Memory B cell (primary cell): Measurements from ENCODE around the gene MUC20.

Experiments
- ATAC-seq: fragments of 150-1000 bp; cut with Tn5 transposase; 2 replicates; pipeline ENCODE4 v1.10.0; 2021; ENCODE audit warnings: low read depth, mild to moderate bottlenecking, moderate library complexity
- DNase-seq, 2 donors: peaks; one replicate each; pipeline ENCODE4 v3.0.0; 2022; ENCODE audit warnings: low spot score in 2 of 2
- H3K27ac Mint-ChIP-seq: one replicate; pipeline ENCODE4 v1.8.0; 2022; ENCODE audit warnings: mild to moderate bottlenecking, moderate library complexity, mixed read lengths
- H3K27me3 Mint-ChIP-seq: one replicate; pipeline ENCODE4 v1.8.0; 2022; ENCODE audit warnings: mixed read lengths
- H3K36me3 Mint-ChIP-seq: one replicate; pipeline ENCODE4 v1.8.0; 2022; ENCODE audit warnings: mild to moderate bottlenecking, mixed read lengths
- H3K4me1 Mint-ChIP-seq: one replicate; pipeline ENCODE4 v1.8.0; 2022; ENCODE audit warnings: mixed read lengths
- H3K4me3 Mint-ChIP-seq: one replicate; pipeline ENCODE4 v1.8.0; 2022; ENCODE audit warnings: mild to moderate bottlenecking, moderate library complexity, mixed read lengths
- H3K9me3 Mint-ChIP-seq: one replicate; pipeline ENCODE4 v1.8.0; 2022; ENCODE audit warnings: mixed read lengths

MUC20 gene

DNA sequence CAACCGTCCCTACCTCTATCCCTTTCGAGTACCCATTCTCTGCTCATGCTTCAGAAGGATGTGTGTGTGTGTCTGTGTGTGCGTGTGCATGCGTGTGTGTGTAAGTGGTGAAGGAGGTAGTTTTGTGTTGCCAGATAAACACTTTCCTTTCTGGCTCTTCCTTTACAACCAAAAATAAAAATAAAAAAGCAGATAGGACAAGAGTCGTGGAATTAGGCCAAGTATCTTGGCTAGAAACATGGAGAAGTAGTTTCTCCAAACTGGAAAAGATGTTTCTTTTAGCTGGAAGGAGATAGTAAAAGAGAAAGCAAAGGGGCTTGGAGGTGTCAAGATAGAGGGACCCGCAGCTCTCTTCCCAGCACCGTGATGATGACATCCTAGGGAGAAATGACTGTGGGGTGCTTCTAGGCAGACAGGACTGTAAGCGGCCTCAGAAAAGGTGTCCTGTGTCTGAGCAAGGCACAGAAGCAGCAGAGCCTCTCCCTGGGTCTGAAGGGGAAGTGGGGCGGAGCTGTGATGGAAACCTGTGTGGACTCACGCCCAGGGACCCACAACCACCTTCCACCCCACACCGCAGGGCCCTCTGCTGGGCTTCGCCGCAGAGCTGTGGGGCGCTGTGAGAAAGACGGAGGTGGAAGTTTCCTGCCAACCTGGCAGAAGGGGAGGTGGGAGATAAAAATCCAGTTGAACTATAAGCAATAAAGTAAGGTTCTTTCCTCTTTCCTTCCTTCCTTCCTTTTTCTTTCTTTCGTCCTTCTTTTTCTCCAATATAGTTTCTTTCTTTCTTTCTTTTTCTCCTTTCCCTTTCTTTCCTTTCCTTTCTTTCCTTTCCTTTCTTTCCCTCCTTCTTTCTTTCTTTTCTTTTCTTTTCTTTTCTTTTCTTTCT, 35.3 kb downstream of the MUC20 start:
- H3K27me3 Mint-ChIP-seq, result peaks cover 49% of the 10 kb centered on the region
- no peak for DNase-seq
- H3K36me3 Mint-ChIP-seq, result no peaks in the 10 kb centered on the region
- H3K9me3 Mint-ChIP-seq, result no peaks in the 10 kb centered on the region
- H3K4me3 Mint-ChIP-seq, result no peak overlapping the region
- H3K27ac Mint-ChIP-seq, result no peak overlapping the region
- peaks cover 2% of the 10 kb centered on the region for H3K4me1 Mint-ChIP-seq
- ATAC-seq, result no peak

DNA sequence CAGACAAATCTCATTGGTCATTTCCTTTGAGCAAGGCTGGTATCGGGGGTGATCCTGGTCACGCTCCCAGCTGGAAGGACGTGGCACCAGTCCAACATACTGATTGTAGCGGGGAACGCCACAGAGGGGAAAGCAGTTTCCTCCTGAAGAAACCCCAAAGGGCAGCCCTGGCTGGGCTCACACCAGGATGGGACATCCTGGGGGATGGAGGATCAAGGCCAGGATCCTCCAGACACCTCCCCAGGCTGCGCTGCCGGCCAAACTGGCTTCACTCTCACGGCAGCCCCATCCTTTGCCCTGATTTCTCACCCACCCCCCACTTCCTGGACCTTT, 36.6 kb downstream of the MUC20 start:
- Mint-ChIP-seq H3K9me3 (no peaks in the 10 kb centered on the region), H3K4me3 (no peak overlapping the region), H3K27ac (no peak overlapping the region), H3K4me1 (peaks cover 2% of the 10 kb centered on the region), H3K36me3 (no peaks in the 10 kb centered on the region), H3K27me3 (peaks cover 46% of the 10 kb centered on the region)
- DNase-seq (no peak), ATAC-seq (no peak)

DNA sequence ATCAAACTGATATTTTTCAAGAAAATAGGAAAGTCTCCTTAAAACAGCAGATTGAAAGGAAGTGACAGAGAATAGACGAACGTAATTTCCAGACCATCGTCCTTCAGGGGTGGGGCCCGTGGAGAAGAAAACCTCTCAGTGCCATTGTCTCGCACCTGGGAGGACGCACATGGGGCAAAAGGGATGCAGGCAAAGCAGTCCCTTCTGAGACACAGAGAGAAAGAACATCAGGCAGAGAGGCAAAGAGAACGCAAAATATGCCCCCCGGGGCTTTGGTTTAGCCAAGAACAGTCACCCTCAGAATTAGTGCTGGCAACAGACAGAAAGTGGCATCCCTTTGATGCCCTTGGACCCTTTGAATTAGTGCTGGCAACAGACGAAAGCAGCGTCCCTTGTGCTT, 37.0 kb downstream of the MUC20 start:
- H3K27me3 Mint-ChIP-seq, result peaks cover 46% of the 10 kb centered on the region
- no peak overlapping the region for H3K4me3 Mint-ChIP-seq

DNA sequence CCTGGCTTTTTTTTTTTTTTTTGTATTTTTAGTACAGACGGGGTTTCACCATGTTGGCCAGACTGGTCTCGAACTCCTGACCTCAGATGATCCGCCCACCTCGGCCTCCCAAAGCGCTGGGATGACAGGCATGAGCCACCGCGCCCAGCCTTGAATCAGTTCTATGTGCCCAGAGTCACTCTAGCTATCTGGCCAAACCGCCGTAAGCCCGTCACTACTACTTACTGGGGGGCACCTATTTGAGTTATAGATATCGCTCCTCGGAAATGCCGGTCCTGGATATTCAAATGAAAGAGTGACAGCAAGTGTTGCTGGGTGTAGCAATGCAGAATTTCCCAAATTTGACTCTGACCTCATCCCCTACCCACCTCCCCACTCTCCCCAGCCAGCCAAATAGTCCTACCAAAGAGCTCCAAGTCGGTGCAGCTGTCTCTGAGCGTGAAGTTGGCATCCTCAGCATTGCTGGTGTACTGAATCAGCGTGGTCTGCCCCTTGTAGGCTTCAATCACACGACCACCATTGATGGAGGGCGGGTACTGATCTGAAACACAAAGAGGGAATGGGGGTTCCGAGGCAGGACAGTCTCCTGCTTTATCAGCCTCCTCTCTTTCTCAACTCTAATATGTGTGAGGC, 38.1 kb downstream of the MUC20 start:
- Mint-ChIP-seq H3K9me3 (no peaks in the 10 kb centered on the region), H3K4me1 (peaks cover 2% of the 10 kb centered on the region), H3K27ac (no peak overlapping the region), H3K4me3 (no peak overlapping the region), H3K36me3 (no peaks in the 10 kb centered on the region), H3K27me3 (peaks cover 43% of the 10 kb centered on the region)
- DNase-seq, result no peak
- ATAC-seq, result no peak

More for the DNA sequence above, 37.0 kb downstream of the MUC20 start:
- ATAC-seq, result no peak
- H3K36me3 Mint-ChIP-seq, result no peaks in the 10 kb centered on the region
- no peaks in the 10 kb centered on the region for H3K9me3 Mint-ChIP-seq
- no peak overlapping the region for H3K27ac Mint-ChIP-seq
- H3K4me1 Mint-ChIP-seq, result peaks cover 2% of the 10 kb centered on the region
- no peak for DNase-seq

DNA sequence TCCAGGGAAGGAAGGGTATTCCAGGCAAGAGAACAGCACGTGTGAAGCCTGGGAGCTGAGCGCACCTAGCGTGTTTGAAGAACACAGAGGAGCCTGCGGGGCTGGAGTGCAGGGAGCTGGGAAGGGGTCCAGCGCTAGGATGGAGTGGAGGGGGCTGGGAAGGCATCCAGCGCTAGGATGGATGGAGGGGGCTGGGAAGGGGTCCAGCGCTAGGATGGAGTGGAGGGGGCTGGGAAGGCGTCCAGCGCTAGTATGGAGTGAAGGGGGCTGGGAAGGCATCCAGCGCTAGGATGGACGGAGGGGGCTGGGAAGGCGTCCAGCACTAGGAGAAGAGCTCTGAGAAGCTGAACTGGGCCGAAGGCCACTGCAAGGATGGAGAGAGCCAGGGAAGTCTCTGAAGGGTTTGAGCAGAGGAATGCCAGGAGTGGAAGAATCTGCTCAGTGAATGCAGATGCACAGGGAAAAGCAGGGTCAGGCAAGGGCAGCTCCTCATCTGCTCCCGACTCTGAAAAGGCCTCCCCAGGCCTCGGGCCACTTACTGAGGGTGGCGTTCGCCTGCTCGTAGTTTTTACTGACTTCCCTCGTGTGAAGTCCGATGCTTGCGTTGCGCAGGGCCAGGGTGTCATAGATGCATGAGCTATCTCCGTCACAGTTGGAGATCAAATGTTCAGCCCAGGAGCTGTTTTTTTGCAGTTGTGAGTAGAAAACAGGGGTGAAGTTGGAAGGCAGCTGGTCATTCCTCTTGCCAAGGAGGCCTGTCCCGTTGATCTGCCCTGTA, 39.8 kb downstream of the MUC20 start:
- Mint-ChIP-seq H3K4me1 (no peaks in the 10 kb centered on the region), H3K9me3 (no peaks in the 10 kb centered on the region)
- ATAC-seq, result no peak

DNA sequence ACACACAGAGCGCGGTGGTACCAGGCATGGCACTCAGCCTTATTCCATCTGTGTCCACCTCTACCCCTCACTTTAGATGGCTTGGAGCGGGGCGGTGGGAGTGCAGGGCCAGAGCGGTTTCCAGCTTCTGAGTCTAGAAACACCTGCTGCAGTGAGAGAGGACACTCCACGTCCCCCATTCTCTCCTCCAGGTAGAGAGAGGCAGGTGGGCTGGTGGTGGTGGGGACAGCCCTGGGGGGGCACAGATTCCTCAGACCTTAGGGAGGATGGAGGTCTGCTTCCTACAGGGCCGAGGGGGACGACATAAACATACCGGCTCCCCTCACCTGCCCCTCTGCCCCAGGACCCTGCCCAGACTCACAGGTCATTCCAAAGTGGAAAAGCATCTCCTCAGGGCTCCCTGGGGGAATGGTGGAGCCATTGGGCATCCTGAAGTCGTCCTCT, 40.4 kb downstream of the MUC20 start:
- no peaks in the 10 kb centered on the region for H3K36me3 Mint-ChIP-seq
- ATAC-seq, result no peak
- H3K4me1 Mint-ChIP-seq, result no peaks in the 10 kb centered on the region
- no peak for DNase-seq
- no peak overlapping the region for H3K4me3 Mint-ChIP-seq
- H3K9me3 Mint-ChIP-seq, result no peaks in the 10 kb centered on the region
- peaks cover 35% of the 10 kb centered on the region for H3K27me3 Mint-ChIP-seq
- H3K27ac Mint-ChIP-seq, result no peak overlapping the region

More for the DNA sequence above, 39.8 kb downstream of the MUC20 start:
- no peaks in the 10 kb centered on the region for H3K36me3 Mint-ChIP-seq
- no peak for DNase-seq
- H3K27me3 Mint-ChIP-seq, result peaks cover 38% of the 10 kb centered on the region
- no peak overlapping the region for H3K4me3 Mint-ChIP-seq
- no peak overlapping the region for H3K27ac Mint-ChIP-seq

DNA sequence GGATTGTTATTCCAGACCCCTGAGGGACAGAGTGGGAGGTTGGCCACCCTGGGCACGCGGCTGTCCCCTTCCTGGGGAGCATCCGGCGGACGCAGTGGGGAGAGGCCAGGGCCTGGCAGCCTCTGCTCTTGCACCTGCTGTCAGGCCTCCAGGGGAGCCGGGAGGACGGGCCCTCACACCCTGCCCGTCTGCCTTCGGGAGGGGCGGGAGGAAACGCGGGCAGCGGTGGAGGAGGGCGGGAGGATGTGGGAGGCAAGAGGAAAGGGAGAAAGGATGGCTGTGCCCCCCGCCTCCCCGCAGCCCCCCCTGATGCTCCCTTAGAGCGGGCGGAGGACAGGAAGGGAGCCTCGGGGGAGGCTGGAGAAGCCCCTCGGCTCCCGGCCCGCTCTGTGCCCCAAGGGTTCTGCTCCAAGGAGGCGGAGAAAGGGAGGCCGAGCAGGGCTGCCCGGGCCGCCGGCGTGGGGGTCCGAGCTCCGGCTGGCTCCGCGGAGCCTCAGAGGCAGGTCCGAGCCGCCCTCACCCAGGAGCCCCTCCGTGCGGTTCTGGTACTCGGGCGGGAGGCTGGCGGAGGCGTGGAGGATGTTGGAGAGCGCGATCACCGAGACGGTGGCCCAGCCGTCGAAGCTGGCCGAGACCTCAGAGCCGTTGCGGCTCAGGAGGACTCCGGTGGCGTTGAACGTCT, 40.9 kb downstream of the MUC20 start:
- H3K27me3 Mint-ChIP-seq, result peaks cover 35% of the 10 kb centered on the region
- no peaks in the 10 kb centered on the region for H3K9me3 Mint-ChIP-seq
- DNase-seq, result no peak
- no peak for ATAC-seq
- no peak overlapping the region for H3K4me3 Mint-ChIP-seq
- H3K27ac Mint-ChIP-seq, result no peak overlapping the region
- no peaks in the 10 kb centered on the region for H3K36me3 Mint-ChIP-seq
- H3K4me1 Mint-ChIP-seq, result no peaks in the 10 kb centered on the region

DNA sequence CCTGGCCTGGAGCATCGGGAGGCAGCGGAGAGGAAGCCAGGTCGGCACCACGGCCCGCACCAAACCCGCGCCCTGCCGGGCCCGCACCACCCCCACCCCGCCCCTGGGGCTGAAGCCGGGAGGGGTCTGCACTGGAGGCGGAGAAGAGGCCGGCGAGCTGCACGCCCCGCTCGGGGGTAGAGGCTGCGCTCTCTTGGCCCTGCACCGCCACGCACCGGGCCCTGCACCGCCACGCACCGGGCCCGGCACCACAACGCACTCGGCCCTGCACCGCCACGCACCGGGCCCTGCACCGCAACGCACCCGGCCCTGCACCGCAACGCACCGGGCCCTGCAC, 41.4 kb downstream of the MUC20 start:
- Mint-ChIP-seq H3K4me1 (no peaks in the 10 kb centered on the region), H3K9me3 (no peaks in the 10 kb centered on the region), H3K27me3 (peaks cover 31% of the 10 kb centered on the region), H3K36me3 (no peaks in the 10 kb centered on the region), H3K27ac (no peak overlapping the region), H3K4me3 (no peak overlapping the region)
- ATAC-seq (no peak), DNase-seq (no peak)

DNA sequence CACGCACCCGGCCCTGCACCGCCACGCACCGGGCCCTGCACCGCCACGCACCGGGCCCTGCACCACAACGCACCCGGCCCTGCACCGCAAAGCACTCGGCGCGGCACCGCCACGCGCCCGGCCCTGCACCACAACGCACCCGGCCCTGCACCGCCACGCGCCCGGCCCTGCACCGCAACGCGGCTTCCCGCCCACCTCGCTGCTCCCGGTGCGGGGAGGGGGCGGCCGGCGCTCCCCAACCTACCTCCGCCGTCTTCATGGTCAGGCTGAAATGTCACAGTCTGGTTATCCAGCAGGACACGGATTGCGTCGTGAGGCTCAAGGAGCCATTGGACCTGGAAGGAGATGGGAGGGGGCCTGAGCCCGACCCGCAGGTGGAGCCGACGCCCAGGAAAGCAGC, 41.8 kb downstream of the MUC20 start:
- Mint-ChIP-seq H3K27me3 (peaks cover 31% of the 10 kb centered on the region), H3K36me3 (no peaks in the 10 kb centered on the region)
- no peak for DNase-seq

DNA sequence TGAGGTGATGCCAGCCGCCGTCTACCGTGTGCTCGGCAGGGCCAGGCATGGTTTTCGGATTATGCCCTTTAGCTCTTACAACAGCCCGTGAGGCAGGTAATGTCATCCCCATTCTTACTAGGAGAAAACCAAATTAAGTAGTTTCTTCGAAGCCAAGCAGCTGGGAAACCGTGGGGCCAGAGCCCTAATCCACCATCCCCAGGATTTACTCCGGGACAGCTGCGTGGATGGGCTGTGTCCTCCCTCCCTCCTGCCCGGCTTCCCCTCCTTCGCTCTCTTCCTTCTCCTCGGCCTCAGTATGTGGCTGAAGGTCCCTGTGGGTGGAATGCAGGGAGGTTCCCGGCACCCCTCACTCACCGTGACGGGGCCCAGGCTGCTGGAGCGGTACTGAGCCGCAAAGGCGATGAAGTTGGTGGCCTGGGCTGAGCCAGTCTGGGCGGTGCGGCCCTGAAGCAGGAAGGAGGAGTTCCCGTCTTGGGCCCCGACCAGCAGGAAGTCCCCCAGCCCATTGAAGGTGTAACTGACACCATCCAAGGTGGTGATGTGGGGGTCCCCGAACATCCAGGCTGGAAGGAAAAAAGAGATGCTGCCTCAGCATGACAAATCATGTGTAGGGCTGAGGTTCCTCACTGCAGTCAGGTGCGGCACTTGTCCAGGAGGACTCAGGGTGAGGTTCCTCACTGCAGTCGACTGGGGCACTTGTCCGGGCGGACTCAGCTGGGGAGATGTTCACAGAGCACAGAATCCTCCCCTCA, 42.5 kb downstream of the MUC20 start:
- DNase-seq, result no peak
- Mint-ChIP-seq H3K9me3 (no peaks in the 10 kb centered on the region), H3K27me3 (peaks cover 26% of the 10 kb centered on the region), H3K27ac (no peak overlapping the region), H3K4me3 (no peak overlapping the region), H3K4me1 (no peaks in the 10 kb centered on the region), H3K36me3 (no peaks in the 10 kb centered on the region)
- ATAC-seq, result no peak

More for the DNA sequence above, 41.8 kb downstream of the MUC20 start:
- no peak for ATAC-seq
- no peak overlapping the region for H3K27ac Mint-ChIP-seq
- no peaks in the 10 kb centered on the region for H3K4me1 Mint-ChIP-seq
- no peak overlapping the region for H3K4me3 Mint-ChIP-seq
- no peaks in the 10 kb centered on the region for H3K9me3 Mint-ChIP-seq

DNA sequence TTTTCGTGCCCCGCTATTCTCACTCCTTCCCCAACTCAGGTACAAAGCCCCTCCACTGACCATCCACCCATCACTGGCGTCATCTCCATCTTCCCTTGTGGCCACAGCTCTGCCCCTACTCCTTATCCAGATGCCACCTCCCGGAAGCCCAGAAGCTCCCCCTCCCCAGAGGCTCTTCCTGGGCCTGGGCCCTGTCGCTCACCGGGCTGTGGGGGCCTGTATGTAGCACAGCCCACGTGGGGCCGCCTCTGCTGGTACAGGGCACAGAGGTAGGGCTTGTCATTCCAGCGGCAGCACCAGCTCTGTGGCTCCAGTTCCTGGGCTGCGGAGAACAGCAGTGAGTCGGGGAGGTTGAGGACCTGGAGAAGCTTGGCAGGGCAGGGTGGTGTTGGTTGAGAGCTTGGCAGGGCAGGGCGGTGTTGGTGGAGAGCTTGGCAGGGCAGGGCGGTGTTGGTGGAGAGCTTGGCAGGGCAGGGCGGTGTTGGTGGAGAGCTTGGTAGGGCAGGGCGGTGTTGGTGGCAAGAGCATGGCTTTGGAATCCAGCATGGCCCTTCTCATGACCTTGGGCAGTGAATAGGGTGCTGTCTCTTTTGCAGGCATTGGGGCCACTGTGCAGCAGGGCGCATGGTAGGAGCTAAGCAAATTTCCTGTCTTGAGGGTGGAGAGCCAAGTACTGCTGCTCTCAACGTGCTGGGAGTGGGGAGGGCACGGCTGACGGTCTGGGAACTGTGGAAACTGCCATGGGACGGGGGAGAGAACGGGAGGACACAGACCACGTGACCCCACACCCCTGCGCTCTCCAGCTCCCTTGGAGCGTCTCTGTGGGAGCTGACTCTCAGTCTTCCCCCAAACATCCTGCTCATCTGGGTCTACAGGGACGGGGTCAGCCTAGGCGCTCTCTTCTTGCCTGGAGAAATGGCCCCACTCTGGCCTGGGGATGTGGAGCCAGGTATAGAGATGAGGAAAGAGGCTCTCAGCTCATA, 43.4 kb downstream of the MUC20 start:
- H3K9me3 Mint-ChIP-seq, result no peaks in the 10 kb centered on the region
- no peaks in the 10 kb centered on the region for H3K4me1 Mint-ChIP-seq
- H3K27me3 Mint-ChIP-seq, result peaks cover 21% of the 10 kb centered on the region
- no peak overlapping the region for H3K4me3 Mint-ChIP-seq
- no peaks in the 10 kb centered on the region for H3K36me3 Mint-ChIP-seq
- no peak overlapping the region for H3K27ac Mint-ChIP-seq
- DNase-seq (no peak), ATAC-seq (no peak)

DNA sequence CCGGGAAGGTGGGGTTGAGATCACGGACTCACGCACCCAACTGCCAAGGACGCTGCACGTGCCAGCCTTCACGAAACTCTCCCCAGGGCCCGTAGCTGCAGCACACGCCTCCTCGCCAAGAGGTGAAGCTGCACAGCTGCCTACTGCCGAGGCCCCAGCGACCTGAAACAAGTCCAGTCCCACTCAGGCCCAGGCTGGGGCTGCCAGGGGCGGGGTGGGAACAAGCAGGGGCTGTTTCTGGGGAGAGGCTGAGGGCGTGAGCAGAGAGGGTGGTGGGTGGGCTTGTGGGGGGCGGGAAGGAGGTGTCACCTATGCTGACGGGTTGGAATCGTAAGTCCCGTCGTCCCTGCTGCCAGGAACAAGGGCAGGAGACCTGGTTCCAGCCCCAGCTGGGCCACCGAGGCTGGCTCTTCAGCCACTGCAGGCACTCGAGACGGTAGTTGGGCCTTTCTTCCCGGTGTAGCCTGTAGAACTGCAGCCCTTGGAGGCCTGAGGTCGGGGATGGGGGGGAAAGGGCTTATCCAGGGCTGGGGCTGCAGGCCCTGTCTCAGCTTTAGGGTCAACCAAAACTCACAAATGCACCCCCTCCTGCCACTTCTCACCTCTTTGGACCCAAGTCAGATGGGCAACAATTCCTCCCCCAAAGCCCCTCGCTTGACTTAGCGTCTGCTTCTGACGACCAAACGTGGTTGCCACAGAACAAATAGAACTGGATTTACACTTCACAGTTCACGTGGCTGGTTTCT, 44.4 kb downstream of the MUC20 start:
- Mint-ChIP-seq H3K36me3 (no peaks in the 10 kb centered on the region), H3K27me3 (peaks cover 15% of the 10 kb centered on the region), H3K4me1 (no peaks in the 10 kb centered on the region), H3K27ac (no peak overlapping the region), H3K9me3 (no peaks in the 10 kb centered on the region), H3K4me3 (no peak overlapping the region)
- DNase-seq (no peak), ATAC-seq (no peak)
